NB4 (cell line): ENCODE data around the gene CPZ.
"Not testable (repeated sequence)": the region's sequence is repeated elsewhere in the genome, so short reads cannot be mapped to it uniquely, and the experiment has no call there.

Experiments
- DNase-seq: peaks from one replicate; pipeline ENCODE4 v3.0.0; 2010; ENCODE audit warnings: low read depth
- H3K4me3 ChIP-seq: one replicate; pipeline ENCODE4 v1.5.1; 2011; ENCODE audit warnings: mild to moderate bottlenecking, low read depth, low read length, moderate library complexity
- CTCF ChIP-seq: IDR thresholded peaks from one replicate; pipeline ENCODE4 v1.5.1; 2012; ENCODE audit warnings: low read depth, low read length
- MAX ChIP-seq: IDR thresholded peaks from 2 replicates; pipeline ENCODE4 v1.6.1; 2011; ENCODE audit warnings: low read depth, low read length
- MYC ChIP-seq: IDR thresholded peaks from 2 replicates; pipeline ENCODE4 v1.6.1; 2011; ENCODE audit warnings: low read depth, low read length
- POLR2A ChIP-seq: IDR thresholded peaks from 2 replicates; pipeline ENCODE4 v1.6.1; 2011; ENCODE audit warnings: mild to moderate bottlenecking; ENCODE audit not compliant: insufficient read length; ENCODE audit errors: extremely low read depth

CPZ gene

GRCh38 chr4:8648816-8649630 lies 56.5 kb downstream of the CPZ start:
- DNase-seq, result no peak
- H3K4me3 ChIP-seq, result no peak overlapping the region
- TF ChIP-seq CTCF, result no peak
- TF ChIP-seq POLR2A, result no peak

- H3K4me3 ChIP-seq, result no peak overlapping the region
- no peak for DNase-seq
- TF ChIP-seq CTCF, result no peak
- TF ChIP-seq POLR2A, result no peak
Observed at GRCh38 chr4:8649631-8650361, 57.2 kb downstream of the CPZ start.

- no peak overlapping the region for H3K4me3 ChIP-seq
- no peak for TF ChIP-seq CTCF
- no peak for TF ChIP-seq MYC
- TF ChIP-seq MAX, result no peak
- TF ChIP-seq POLR2A, result no peak
- no peak for DNase-seq
Observed at GRCh38 chr4:8651661-8652180, 59.2 kb downstream of the CPZ start.

- H3K4me3 ChIP-seq, result no peak overlapping the region
- TF ChIP-seq POLR2A (no peak), MYC (no peak), CTCF (no peak), MAX (no peak)
- DNase-seq, result no peak
Observed at GRCh38 chr4:8652181-8653078, 59.9 kb downstream of the CPZ start.

- no peak for DNase-seq
- TF ChIP-seq POLR2A (no peak), MAX (no peak), MYC (no peak), CTCF (no peak)
- H3K4me3 ChIP-seq, result no peak overlapping the region
Observed at GRCh38 chr4:8653326-8654000, 60.9 kb downstream of the CPZ start.

GRCh38 chr4:8654139-8654538 lies 61.6 kb downstream of the CPZ start:
- not testable (repeated sequence) for H3K4me3 ChIP-seq, DNase-seq
